ENCODE measurements around the gene ITSN2.

The ITSN2 gene

DNA sequence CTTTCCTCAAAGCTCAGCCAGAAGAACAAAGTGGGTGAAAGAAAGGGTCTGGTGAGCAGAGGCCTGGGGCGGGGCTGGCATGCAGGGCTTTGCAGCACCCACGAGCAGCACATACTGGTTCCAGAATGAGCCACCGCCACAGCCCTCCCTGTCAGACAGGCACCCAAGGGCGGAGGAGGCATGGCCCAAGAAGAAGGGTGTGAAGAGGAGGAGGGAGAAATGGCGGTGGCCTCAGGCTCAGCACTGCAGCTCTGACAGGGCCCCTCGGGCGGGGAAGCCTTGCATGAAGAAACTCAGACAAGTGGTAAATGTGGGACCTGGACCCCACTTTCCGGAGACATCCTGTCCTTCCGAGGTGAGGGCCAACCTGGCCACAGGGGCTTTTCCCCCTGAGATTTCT is 169.8 kb downstream of the ITSN2 start:
- intact Hi-C loops (cut with DNase I; ENCODE audit: low total_unique reads) = no loop called here
- Histone ChIP-seq H3K4me3 (no peak overlapping the region), H3K9me3 (no peaks in the 10 kb centered on the region), H3K27me3 (no peaks in the 10 kb centered on the region), H3K27ac (no peak overlapping the region), H3K36me3 (peaks cover 5 to 6% (median 6%) of the 10 kb centered on the region in 3 donors), H3K4me1 (no peaks in the 10 kb centered on the region)
- no peak for DNase-seq
- TF ChIP-seq, protein P1, sequence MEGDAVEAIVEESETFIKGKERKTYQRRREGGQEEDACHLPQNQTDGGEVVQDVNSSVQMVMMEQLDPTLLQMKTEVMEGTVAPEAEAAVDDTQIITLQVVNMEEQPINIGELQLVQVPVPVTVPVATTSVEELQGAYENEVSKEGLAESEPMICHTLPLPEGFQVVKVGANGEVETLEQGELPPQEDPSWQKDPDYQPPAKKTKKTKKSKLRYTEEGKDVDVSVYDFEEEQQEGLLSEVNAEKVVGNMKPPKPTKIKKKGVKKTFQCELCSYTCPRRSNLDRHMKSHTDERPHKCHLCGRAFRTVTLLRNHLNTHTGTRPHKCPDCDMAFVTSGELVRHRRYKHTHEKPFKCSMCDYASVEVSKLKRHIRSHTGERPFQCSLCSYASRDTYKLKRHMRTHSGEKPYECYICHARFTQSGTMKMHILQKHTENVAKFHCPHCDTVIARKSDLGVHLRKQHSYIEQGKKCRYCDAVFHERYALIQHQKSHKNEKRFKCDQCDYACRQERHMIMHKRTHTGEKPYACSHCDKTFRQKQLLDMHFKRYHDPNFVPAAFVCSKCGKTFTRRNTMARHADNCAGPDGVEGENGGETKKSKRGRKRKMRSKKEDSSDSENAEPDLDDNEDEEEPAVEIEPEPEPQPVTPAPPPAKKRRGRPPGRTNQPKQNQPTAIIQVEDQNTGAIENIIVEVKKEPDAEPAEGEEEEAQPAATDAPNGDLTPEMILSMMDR (IDR thresholded peaks at IDR 0.05) = no peak

DNA sequence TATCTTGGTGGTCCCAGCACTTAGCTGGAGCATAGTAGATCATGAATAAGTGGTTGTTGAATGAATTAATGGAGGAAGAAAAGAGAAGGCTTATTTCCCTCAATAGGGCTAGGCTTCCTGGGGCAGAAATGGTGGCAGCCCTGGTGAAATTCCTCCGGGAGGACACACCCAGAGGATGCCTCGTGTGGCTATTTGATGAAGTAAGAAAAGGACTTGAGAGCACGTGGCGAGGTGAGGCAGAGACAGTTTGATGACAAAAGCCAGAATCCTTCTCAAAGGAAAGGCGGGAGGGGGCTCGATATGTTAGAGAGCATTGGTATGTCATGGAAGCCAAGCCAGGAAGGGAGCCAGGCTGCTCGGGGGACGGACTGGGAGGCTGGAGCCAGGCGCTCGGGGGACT is 170.8 kb downstream of the ITSN2 start:
- Histone ChIP-seq H3K9me3 (no peaks in the 10 kb centered on the region), H3K27ac (no peak overlapping the region), H3K4me1 (no peaks in the 10 kb centered on the region), H3K36me3 (peaks cover 5 to 8% (median 6%) of the 10 kb centered on the region in 3 donors), H3K27me3 (no peaks in the 10 kb centered on the region), H3K4me3 (no peak overlapping the region)
- no peak for DNase-seq
- TF ChIP-seq, protein P1 (IDR thresholded peaks at IDR 0.05) = no peak
- intact Hi-C loops (cut with DNase I; ENCODE audit: low total_unique reads) = no loop called here

DNA sequence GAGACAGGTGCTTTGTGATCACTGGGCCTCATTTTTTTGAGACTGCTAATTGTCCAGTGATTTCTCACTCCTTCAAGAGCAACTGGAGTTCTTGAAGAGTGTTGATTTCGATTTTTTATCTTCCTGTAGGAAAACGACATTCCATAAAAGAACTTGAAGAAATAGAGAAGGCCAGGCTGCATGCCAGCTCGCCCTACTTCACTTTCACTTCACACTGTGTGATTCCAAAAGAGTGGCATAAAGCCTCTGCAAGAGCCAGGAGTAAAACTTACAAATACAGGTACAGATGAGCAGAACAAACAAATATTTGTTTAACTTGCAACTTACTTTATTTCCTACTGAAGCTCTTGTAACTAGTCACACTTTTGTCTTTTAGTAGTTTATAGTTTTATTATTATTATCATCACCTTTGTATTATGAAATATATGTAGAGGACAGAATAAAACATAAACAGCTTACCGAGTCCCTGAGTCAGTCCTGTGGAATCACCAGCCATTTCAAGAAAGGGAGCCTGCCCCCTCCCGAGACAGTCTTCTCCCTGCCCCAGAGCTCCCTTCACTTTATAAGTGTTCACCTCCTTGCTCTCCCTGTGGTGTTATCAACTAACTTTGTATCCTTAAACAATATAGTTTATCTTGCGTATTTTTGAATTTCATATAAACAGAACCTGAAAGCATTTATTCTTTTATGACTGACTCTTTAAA is 176.8 kb downstream of the ITSN2 start:
- no peaks in the 10 kb centered on the region for H3K4me1 ChIP-seq
- intact Hi-C loops (cut with DNase I; ENCODE audit: low total_unique reads) = no loop called here
- H3K36me3 ChIP-seq = peaks cover 0 to 8% (median 0%) of the 10 kb centered on the region in 3 donors
- DNase-seq = no peak
- no peak overlapping the region for H3K27ac ChIP-seq
- H3K4me3 ChIP-seq = no peak overlapping the region
- TF ChIP-seq, protein P1 (IDR thresholded peaks at IDR 0.05) = no peak
- H3K9me3 ChIP-seq = no peaks in the 10 kb centered on the region
- H3K27me3 ChIP-seq = no peaks in the 10 kb centered on the region

DNA sequence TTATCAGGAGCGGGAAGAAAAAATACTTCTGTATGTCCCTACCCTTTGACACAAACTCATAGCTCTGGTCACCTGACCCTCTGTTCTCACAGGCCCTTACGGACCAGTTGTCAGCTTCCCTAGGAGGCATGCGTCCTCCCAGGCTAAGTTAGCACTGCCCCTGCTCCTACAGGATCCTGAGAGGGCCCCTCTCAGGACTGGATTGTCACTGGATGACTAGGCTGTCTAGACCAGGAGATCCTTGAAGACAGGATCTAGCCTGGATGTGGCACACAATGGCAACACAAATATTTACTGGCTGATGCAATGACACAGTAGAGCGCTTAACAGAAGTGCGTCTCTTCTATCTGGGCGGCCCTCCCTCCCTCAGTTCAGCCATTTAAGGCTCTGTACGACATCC is 177.8 kb downstream of the ITSN2 start:
- Histone ChIP-seq H3K4me3 (no peak overlapping the region), H3K27me3 (no peaks in the 10 kb centered on the region), H3K9me3 (no peaks in the 10 kb centered on the region), H3K27ac (no peak overlapping the region), H3K36me3 (peaks cover 0 to 8% (median 0%) of the 10 kb centered on the region in 3 donors), H3K4me1 (no peaks in the 10 kb centered on the region)
- intact Hi-C loops (cut with DNase I; ENCODE audit: low total_unique reads) = no loop called here
- DNase-seq = no peak
- TF ChIP-seq, protein P1 (IDR thresholded peaks at IDR 0.05) = no peak

DNA sequence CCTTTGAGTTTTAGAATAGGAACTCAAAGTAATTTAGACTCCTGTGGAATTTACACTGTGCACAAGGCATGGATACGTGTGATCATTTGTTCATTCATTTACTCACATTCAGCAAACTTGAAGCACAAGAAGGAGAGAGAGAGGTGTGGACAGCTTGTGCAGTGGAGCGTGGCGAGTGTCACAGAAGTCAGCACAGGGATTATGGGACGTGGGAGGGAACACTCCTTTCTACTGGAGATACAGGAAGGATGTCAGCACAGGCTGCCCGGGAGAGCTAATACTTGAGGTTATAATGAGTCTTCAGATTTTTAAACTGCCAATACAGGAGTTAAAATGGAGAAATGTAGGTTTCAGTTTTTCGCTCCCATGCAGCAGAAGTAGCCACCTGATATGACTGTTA is 178.5 kb downstream of the ITSN2 start:
- Histone ChIP-seq H3K27me3 (no peaks in the 10 kb centered on the region), H3K4me1 (no peaks in the 10 kb centered on the region), H3K36me3 (peaks cover 0 to 8% (median 0%) of the 10 kb centered on the region in 3 donors), H3K9me3 (no peaks in the 10 kb centered on the region), H3K27ac (no peak overlapping the region), H3K4me3 (no peak overlapping the region)
- TF ChIP-seq, protein P1 (IDR thresholded peaks at IDR 0.05) = no peak
- no peak for DNase-seq
- intact Hi-C loops (cut with DNase I; ENCODE audit: low total_unique reads) = no loop called here
